ENCODE measurements around the gene TMEM221. TPM values are rescaled to one million over a fixed set of nuclear protein-coding genes. Genes with fewer than 3 reads are reported as not detected.

Gene TMEM221
- total and polyA plus RNA-seq, 2 donors from 2014 or later, result 0.13 TPM; not detected in 1

DNA sequence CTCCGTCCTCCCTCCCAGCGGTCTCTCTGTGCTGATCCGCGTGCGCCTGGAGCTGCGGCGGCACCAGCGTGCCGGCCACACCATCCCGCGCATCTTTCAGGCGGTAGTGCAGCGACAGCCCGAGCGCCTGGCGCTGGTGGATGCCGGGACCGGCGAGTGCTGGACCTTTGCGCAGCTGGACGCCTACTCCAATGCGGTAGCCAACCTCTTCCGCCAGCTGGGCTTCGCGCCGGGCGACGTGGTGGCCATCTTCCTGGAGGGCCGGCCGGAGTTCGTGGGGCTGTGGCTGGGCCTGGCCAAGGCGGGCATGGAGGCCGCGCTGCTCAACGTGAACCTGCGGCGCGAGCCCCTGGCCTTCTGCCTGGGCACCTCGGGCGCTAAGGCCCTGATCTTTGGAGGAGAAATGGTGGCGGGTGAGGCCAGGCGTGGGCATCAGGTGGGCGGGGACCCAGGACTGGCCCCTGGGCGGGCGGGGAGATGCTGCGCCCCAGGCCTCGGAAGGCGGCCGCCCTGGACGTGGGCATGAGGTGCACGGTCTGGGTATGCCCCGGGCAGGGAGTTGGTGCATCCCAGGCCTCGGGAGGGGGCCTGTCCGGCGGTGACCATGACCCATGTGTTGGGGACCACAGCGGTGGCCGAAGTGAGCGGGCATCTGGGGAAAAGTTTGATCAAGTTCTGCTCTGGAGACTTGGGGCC lies 38.2 kb upstream of the TMEM221 start:
- intact Hi-C loops (cut with DNase I), result no loop called here
- Histone ChIP-seq H3K9me3 (ENCODE audit: control insufficient read depth in 2 of 3, insufficient read depth in 1 of 3, low read length in 3 of 3) (no peaks in the 10 kb centered on the region), H3K4me1 (ENCODE audit: control insufficient read depth in 2 of 3, insufficient read depth in 2 of 3, low read depth in 1 of 3, low read length in 3 of 3) (peaks cover 0 to 7% (median 0%) of the 10 kb centered on the region in 3 donors), H3K36me3 (ENCODE audit: control insufficient read depth in 2 of 3, insufficient read depth in 3 of 3, low read length in 3 of 3) (no peaks in the 10 kb centered on the region), H3K4me3 (ENCODE audit: low read length in 3 of 3) (no peak overlapping the region), H3K9ac (ENCODE audit: low read length in 3 of 3) (no peak overlapping the region), H3K27ac (ENCODE audit: low read depth in 2 of 2, low read length in 2 of 2) (no peak overlapping the region), H3K27me3 (ENCODE audit: control insufficient read depth, insufficient read depth, low read length) (no peaks in the 10 kb centered on the region)
- DNase-seq (peak in 1 of 5 donors; percentile 52), FAIRE-seq (no peak)
- TF ChIP-seq CTCF (IDR thresholded peaks at IDR 0.05; ENCODE audit: borderline replicate concordance, extremely low read depth, insufficient read depth), result no peak

DNA sequence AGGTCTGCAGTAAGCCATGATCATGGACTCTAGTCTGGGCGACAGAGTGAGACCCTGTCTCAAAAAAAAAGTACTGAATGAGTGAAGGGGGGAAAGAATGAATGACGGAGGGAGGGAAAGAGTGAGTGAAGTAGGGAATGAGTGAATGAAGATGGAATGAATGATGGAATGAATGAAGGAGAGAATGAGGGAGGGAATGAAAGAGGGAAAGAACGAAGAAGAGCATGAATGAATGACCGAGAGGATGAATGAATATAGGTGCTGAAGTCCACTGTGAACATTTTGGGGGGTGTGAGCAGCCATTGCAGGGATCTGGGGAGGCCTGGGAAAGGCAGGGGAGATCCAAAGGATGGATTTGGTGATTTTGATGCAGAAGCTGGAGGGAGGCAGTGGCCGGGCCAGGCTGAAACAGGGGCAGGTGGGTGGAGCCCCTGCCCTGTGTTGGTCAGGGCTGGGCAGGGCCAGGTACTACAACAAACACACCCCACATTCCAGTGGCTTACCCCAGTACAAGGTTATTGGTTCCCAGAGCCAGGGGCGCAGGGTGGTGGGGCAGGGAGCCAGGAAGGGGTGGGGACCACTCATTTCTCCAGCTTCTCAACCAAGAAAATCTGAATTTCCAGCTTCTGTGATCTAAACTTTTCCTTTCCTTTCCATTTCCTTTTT lies 36.2 kb upstream of the TMEM221 start:
- H3K27ac ChIP-seq (ENCODE audit: low read depth in 2 of 2, low read length in 2 of 2), result no peak overlapping the region
- no peaks in the 10 kb centered on the region for H3K36me3 ChIP-seq (ENCODE audit: control insufficient read depth in 2 of 3, insufficient read depth in 3 of 3, low read length in 3 of 3)
- peaks cover 0 to 7% (median 0%) of the 10 kb centered on the region in 3 donors for H3K4me1 ChIP-seq (ENCODE audit: control insufficient read depth in 2 of 3, insufficient read depth in 2 of 3, low read depth in 1 of 3, low read length in 3 of 3)
- DNase-seq (no peak), FAIRE-seq (no peak)
- no peak overlapping the region for H3K4me3 ChIP-seq (ENCODE audit: low read length in 3 of 3)
- intact Hi-C loops (cut with DNase I), result no loop called here
- TF ChIP-seq CTCF (IDR thresholded peaks at IDR 0.05; ENCODE audit: borderline replicate concordance, extremely low read depth, insufficient read depth), result no peak
- H3K9me3 ChIP-seq (ENCODE audit: control insufficient read depth in 2 of 3, insufficient read depth in 1 of 3, low read length in 3 of 3), result no peaks in the 10 kb centered on the region
- no peak overlapping the region for H3K9ac ChIP-seq (ENCODE audit: low read length in 3 of 3)
- no peaks in the 10 kb centered on the region for H3K27me3 ChIP-seq (ENCODE audit: control insufficient read depth, insufficient read depth, low read length)

DNA sequence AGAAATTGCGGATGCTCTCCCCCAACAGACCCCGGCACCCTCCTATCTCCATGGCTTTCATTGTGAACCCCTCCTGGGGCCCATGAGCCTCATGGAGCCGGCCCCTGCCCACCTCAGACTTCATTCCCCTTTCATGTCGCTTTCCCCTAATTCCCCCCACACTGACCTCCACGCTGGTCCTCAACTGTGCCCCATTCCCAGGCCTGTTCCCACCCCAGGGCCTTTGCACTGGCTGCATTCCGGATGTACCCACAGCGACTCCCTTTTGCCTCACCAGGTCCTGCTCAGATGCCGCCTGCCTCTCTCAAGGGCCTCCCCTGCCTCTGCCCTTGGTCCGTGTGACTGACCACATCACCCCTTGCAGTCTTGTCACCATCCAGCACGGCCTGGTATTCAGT lies 35.1 kb upstream of the TMEM221 start:
- no peaks in the 10 kb centered on the region for H3K9me3 ChIP-seq (ENCODE audit: control insufficient read depth in 2 of 3, insufficient read depth in 1 of 3, low read length in 3 of 3)
- no peak overlapping the region for H3K9ac ChIP-seq (ENCODE audit: low read length in 3 of 3)
- no peaks in the 10 kb centered on the region for H3K36me3 ChIP-seq (ENCODE audit: control insufficient read depth in 2 of 3, insufficient read depth in 3 of 3, low read length in 3 of 3)
- intact Hi-C loops (cut with DNase I), result no loop called here
- FAIRE-seq (no peak), DNase-seq (peak in 1 of 5 donors; percentile 41)
- no peak overlapping the region for H3K4me3 ChIP-seq (ENCODE audit: low read length in 3 of 3)
- no peaks in the 10 kb centered on the region for H3K27me3 ChIP-seq (ENCODE audit: control insufficient read depth, insufficient read depth, low read length)
- H3K27ac ChIP-seq (ENCODE audit: low read depth in 2 of 2, low read length in 2 of 2), result no peak overlapping the region
- peaks cover 0 to 4% (median 0%) of the 10 kb centered on the region in 3 donors for H3K4me1 ChIP-seq (ENCODE audit: control insufficient read depth in 2 of 3, insufficient read depth in 2 of 3, low read depth in 1 of 3, low read length in 3 of 3)
- no peak for TF ChIP-seq CTCF (IDR thresholded peaks at IDR 0.05; ENCODE audit: borderline replicate concordance, extremely low read depth, insufficient read depth)
